HEK293 (cell line): Measurements from ENCODE around the gene TRIM24.

Experiments
- CTCF ChIA-PET: fragments of 350-600 bp; formaldehyde crosslinking; extraction: SDS; loops from one replicate; lab custom pipeline; 2021; ENCODE audit warnings: antibody characterized with exemption; lab: Yijun Ruan, JAX
- POLR2A ChIA-PET: fragments of 300-600 bp; formaldehyde crosslinking; extraction: SDS; loops from one replicate; lab custom pipeline; 2020; ENCODE audit warnings: antibody characterized with exemption, inconsistent platforms; lab: Yijun Ruan, JAX
- H3K27ac ChIP-seq: fragments of 200-500 bp; sonication (Bioruptor generic); 2 replicates; pipeline ENCODE4 v1.5.1; 2014; ENCODE audit warnings: low read depth, low read length, control low read depth, inconsistent platforms; ENCODE audit errors: extremely low read depth
- H3K36me3 ChIP-seq, 2 experiments: fragments of 200-500 bp in 1 of 2; sonication (Bioruptor generic) in 1 of 2; 1 replicate in 1 of 2; 2 replicates in 1 of 2; pipeline ENCODE4 v1.5.1; 2014 to 2017; ENCODE audit warnings: inconsistent platforms in 2 of 2, low read length in 2 of 2; ENCODE audit not compliant: control insufficient read depth in 2 of 2, insufficient read depth in 1 of 2
- H3K4me1 ChIP-seq: fragments of 200-500 bp; sonication (Bioruptor generic); 2 replicates; pipeline ENCODE4 v1.5.1; 2014; ENCODE audit warnings: mild to moderate bottlenecking, low read length, inconsistent platforms; ENCODE audit not compliant: control insufficient read depth, insufficient read depth
- H3K4me3 ChIP-seq: 2 replicates; pipeline ENCODE4 v1.5.1; 2011; ENCODE audit warnings: low read depth, mild to moderate bottlenecking, control low read depth, low read length, moderate library complexity
- H3K9me3 ChIP-seq: fragments of 200-500 bp; sonication (Bioruptor generic); 2 replicates; pipeline ENCODE4 v1.5.1; 2014; ENCODE audit warnings: low read depth, low read length, inconsistent platforms; ENCODE audit not compliant: control insufficient read depth, insufficient read depth
- GLI2 ChIP-seq: fragments of 450-650 bp; formaldehyde crosslinking; IDR thresholded peaks from 2 replicates; pipeline ENCODE4; 2017; ENCODE audit warnings: missing biosample characterization, missing genetic modification characterization, low read depth, borderline replicate concordance
- KLF10 ChIP-seq: fragments of 450-650 bp; IDR thresholded peaks from 2 replicates; pipeline ENCODE4 v1.5.1; 2018; ENCODE audit warnings: missing biosample characterization, mild to moderate bottlenecking, missing genetic modification characterization
- MYNN ChIP-seq: fragments of 450-650 bp; formaldehyde crosslinking; IDR thresholded peaks from 2 replicates; pipeline ENCODE4 v1.5.1; 2016; ENCODE audit warnings: missing biosample characterization, missing genetic modification characterization, borderline replicate concordance
- MZF1 ChIP-seq: fragments of 450-650 bp; formaldehyde crosslinking; IDR thresholded peaks from 2 replicates; pipeline ENCODE4 v1.5.1; 2017; ENCODE audit warnings: missing biosample characterization, missing genetic modification characterization, borderline replicate concordance
- SCRT2 ChIP-seq: fragments of 450-650 bp; formaldehyde crosslinking; IDR thresholded peaks from 2 replicates; pipeline ENCODE4 v1.5.1; 2016; ENCODE audit warnings: missing biosample characterization, missing genetic modification characterization
- SETDB1 ChIP-seq: IDR thresholded peaks from one replicate; pipeline ENCODE4 v1.6.1; 2017; ENCODE audit warnings: mild to moderate bottlenecking, low read length, moderate library complexity, mixed read lengths; ENCODE audit not compliant: insufficient read length
- SP2 ChIP-seq: fragments of 450-650 bp; formaldehyde crosslinking; IDR thresholded peaks from 2 replicates; pipeline ENCODE4 v1.5.1; 2016; ENCODE audit warnings: missing biosample characterization, missing genetic modification characterization
- TRIM28 ChIP-seq: IDR thresholded peaks from 2 replicates; pipeline ENCODE4 v1.6.1; 2011; ENCODE audit warnings: low read length, control low read depth, borderline replicate concordance
- ZBTB17 ChIP-seq: fragments of 450-650 bp; formaldehyde crosslinking; IDR thresholded peaks from 2 replicates; pipeline ENCODE4 v1.5.1; 2016; ENCODE audit warnings: missing biosample characterization, missing genetic modification characterization
- ZBTB44 ChIP-seq: fragments of 450-650 bp; IDR thresholded peaks from 2 replicates; pipeline ENCODE4 v1.5.1; 2018; ENCODE audit warnings: missing biosample characterization, mild to moderate bottlenecking, missing genetic modification characterization
- ZEB2 ChIP-seq: fragments of 450-650 bp; formaldehyde crosslinking; IDR thresholded peaks from 2 replicates; pipeline ENCODE4 v1.5.1; 2016; ENCODE audit warnings: missing biosample characterization, missing genetic modification characterization
- ZNF133 ChIP-seq: fragments of 450-650 bp; formaldehyde crosslinking; IDR thresholded peaks from 2 replicates; pipeline ENCODE4 v1.5.1; 2016; ENCODE audit warnings: missing biosample characterization, missing genetic modification characterization
- ZNF2 ChIP-seq: fragments of 450-650 bp; formaldehyde crosslinking; IDR thresholded peaks from 2 replicates; pipeline ENCODE4 v1.5.1; 2016; ENCODE audit warnings: missing biosample characterization, missing genetic modification characterization
- ZNF221 ChIP-seq: fragments of 450-650 bp; formaldehyde crosslinking; IDR thresholded peaks from 2 replicates; pipeline ENCODE4 v1.5.1; 2017; ENCODE audit warnings: missing biosample characterization, missing genetic modification characterization, borderline replicate concordance
- ZNF23 ChIP-seq: fragments of 450-650 bp; formaldehyde crosslinking; IDR thresholded peaks from 2 replicates; pipeline ENCODE4 v1.5.1; 2016; ENCODE audit warnings: missing biosample characterization, missing genetic modification characterization, borderline replicate concordance
- ZNF248 ChIP-seq: fragments of 450-650 bp; formaldehyde crosslinking; IDR thresholded peaks from 2 replicates; pipeline ENCODE4 v1.5.1; 2017; ENCODE audit warnings: missing biosample characterization, missing genetic modification characterization
- ZNF548 ChIP-seq: fragments of 450-650 bp; formaldehyde crosslinking; IDR thresholded peaks from 2 replicates; pipeline ENCODE4 v1.5.1; 2016; ENCODE audit warnings: missing biosample characterization, missing genetic modification characterization
- ZNF571 ChIP-seq: fragments of 450-650 bp; formaldehyde crosslinking; IDR thresholded peaks from 2 replicates; pipeline ENCODE4 v1.5.0; 2017; ENCODE audit warnings: missing biosample characterization, missing genetic modification characterization
- ZNF585B ChIP-seq: fragments of 450-650 bp; formaldehyde crosslinking; IDR thresholded peaks from 2 replicates; pipeline ENCODE4 v1.5.1; 2016; ENCODE audit warnings: missing biosample characterization, missing genetic modification characterization
- ZNF610 ChIP-seq: fragments of 450-650 bp; formaldehyde crosslinking; IDR thresholded peaks from 2 replicates; pipeline ENCODE4 v1.5.1; 2016; ENCODE audit warnings: missing biosample characterization, missing genetic modification characterization, borderline replicate concordance
- ZNF624 ChIP-seq: fragments of 450-650 bp; formaldehyde crosslinking; IDR thresholded peaks from 2 replicates; pipeline ENCODE4 v1.5.1; 2017; ENCODE audit warnings: missing biosample characterization, missing genetic modification characterization
- ZNF76 ChIP-seq: fragments of 450-650 bp; formaldehyde crosslinking; IDR thresholded peaks from 2 replicates; pipeline ENCODE4; 2016; ENCODE audit warnings: low read depth, missing biosample characterization, missing genetic modification characterization, borderline replicate concordance
- ZNF785 ChIP-seq: fragments of 450-650 bp; formaldehyde crosslinking; IDR thresholded peaks from 2 replicates; pipeline ENCODE4 v1.5.1; 2016; ENCODE audit warnings: missing biosample characterization, missing genetic modification characterization

Gene TRIM24

GRCh38 chr7:138506764-138507163 is 46.7 kb downstream of the TRIM24 start (continued):
- no peak for TF ChIP-seq ZNF76 (tag by site-specific recombination)
- TF ChIP-seq ZNF548 (tag by site-specific recombination), result no peak
- TF ChIP-seq ZNF624 (tag by site-specific recombination), result no peak
- no peak for TF ChIP-seq ZNF2 (tag by site-specific recombination)
- TF ChIP-seq ZNF571 (tag by site-specific recombination), result no peak
- TF ChIP-seq SCRT2, result no peak
- TF ChIP-seq ZNF221 (tag by site-specific recombination), result no peak

GRCh38 chr7:138510003-138510402 is 49.9 kb downstream of the TRIM24 start:
- Histone ChIP-seq H3K4me1 (no peaks in the 10 kb centered on the region), H3K4me3 (no peak overlapping the region), H3K36me3 (peaks cover 7 to 56% of the 10 kb centered on the region in 2 experiments; a peak in 2 of 3 replicates), H3K27ac (no peak overlapping the region), H3K9me3 (no peaks in the 10 kb centered on the region)
- ChIA-PET CTCF (no interaction called here), POLR2A (no interaction called here)
- TF ChIP-seq MZF1 (tag by site-specific recombination) (no peak), ZBTB17 (tag by site-specific recombination) (no peak), ZNF23 (tag by site-specific recombination) (no peak), MYNN (tag by site-specific recombination) (no peak), ZNF785 (tag by site-specific recombination) (no peak), ZNF248 (tag by site-specific recombination) (no peak), KLF10 (no peak)

- ChIA-PET CTCF (no interaction called here), POLR2A (interaction anchor here (0.6 kb wide), 1 partner anchor 300 kb away, joined by 3 read pairs; no protein-coding TSS in a partner anchor)
- Histone ChIP-seq H3K9me3 (no peaks in the 10 kb centered on the region), H3K36me3 (peaks cover 7 to 61% of the 10 kb centered on the region in 2 experiments; a peak in 2 of 3 replicates), H3K4me1 (no peaks in the 10 kb centered on the region), H3K4me3 (no peak overlapping the region), H3K27ac (no peak overlapping the region)
- no peak for TF ChIP-seq ZBTB44 (tag by site-specific recombination)
- peak; percentile 96 for TF ChIP-seq ZNF585B (tag by site-specific recombination)
- peak; percentile 81 for TF ChIP-seq SETDB1
- TF ChIP-seq TRIM28, result peak; percentile 19; the same call in 1 of the 2 replicates
- TF ChIP-seq ZNF610 (tag by site-specific recombination), result no peak
- TF ChIP-seq GLI2, result no peak
- no peak for TF ChIP-seq ZEB2 (tag by site-specific recombination)
- TF ChIP-seq ZNF133 (tag by site-specific recombination), result no peak
- no peak for TF ChIP-seq KLF10
- no peak for TF ChIP-seq SP2 (tag by site-specific recombination)
These were observed 52.2 kb downstream of the TRIM24 start for GRCh38 chr7:138512092-138512858.
